ENCODE results near the gene SOS1. TPM values are rescaled to one million over a fixed set of nuclear protein-coding genes. Genes with fewer than 3 reads are reported as not detected.

Gene SOS1
- total RNA-seq, 2 donors from 2014 or later = 35.0 to 54.1 TPM

- Histone ChIP-seq H3K27me3 (replicated peaks; ENCODE audit: insufficient read depth) (no peaks in the 10 kb centered on the region), H3K9me3 (no peaks in the 10 kb centered on the region), H3K27ac (no peak overlapping the region), H3K36me3 (no peaks in the 10 kb centered on the region), H3K4me3 (no peak overlapping the region), H3K4me1 (replicated peaks) (no peaks in the 10 kb centered on the region)
- TF ChIP-seq POLR2A (IDR thresholded peaks at IDR 0.05) (no peak), POLR2AphosphoS5 (IDR thresholded peaks at IDR 0.05) (no peak)
- TF ChIP-seq, protein P1, sequence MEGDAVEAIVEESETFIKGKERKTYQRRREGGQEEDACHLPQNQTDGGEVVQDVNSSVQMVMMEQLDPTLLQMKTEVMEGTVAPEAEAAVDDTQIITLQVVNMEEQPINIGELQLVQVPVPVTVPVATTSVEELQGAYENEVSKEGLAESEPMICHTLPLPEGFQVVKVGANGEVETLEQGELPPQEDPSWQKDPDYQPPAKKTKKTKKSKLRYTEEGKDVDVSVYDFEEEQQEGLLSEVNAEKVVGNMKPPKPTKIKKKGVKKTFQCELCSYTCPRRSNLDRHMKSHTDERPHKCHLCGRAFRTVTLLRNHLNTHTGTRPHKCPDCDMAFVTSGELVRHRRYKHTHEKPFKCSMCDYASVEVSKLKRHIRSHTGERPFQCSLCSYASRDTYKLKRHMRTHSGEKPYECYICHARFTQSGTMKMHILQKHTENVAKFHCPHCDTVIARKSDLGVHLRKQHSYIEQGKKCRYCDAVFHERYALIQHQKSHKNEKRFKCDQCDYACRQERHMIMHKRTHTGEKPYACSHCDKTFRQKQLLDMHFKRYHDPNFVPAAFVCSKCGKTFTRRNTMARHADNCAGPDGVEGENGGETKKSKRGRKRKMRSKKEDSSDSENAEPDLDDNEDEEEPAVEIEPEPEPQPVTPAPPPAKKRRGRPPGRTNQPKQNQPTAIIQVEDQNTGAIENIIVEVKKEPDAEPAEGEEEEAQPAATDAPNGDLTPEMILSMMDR (IDR thresholded peaks at IDR 0.05) = no peak
- DNase-seq (ENCODE audit: low spot score) = no peak
- intact Hi-C loops (cut with DNase I) = no loop called here
- WGBS = 92% methylated on average over 3 of the region's 3 CpGs
Measured at GRCh38 chr2:38978908-38979307, 141.9 kb downstream of the SOS1 start.

DNA sequence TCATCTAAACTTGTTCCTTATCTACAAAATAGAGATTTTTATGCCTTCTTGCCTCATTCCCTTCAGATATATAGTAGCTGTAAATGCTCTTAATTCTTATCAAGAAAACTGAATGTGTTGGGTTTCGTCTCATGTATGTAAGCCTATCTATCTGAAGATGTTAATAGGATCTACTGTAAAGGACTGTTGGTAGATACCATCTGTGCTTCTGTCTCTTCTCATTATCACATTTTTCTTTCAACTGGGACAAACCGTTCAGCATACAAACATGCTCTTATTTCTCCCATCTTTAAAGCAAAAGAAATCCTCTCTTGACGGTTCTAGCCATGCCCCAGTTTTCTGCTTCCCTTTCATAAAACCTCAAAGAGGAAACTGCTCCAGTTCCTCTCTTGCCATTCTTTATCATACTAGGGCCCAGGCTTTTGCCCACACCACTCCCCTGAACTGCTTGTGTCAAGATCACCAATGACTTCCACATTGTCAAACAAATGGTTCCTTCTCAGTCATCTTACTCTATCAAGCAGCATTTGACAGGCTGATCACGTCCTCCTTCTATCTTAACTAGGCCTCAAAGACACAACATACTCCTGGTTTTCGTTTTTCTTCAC lies 142.5 kb downstream of the SOS1 start:
- WGBS = 72% methylated on average over 5 of the region's 5 CpGs
- intact Hi-C loops (cut with DNase I) = no loop called here
- Histone ChIP-seq H3K9me3 (no peaks in the 10 kb centered on the region), H3K27ac (no peak overlapping the region), H3K4me1 (replicated peaks) (no peaks in the 10 kb centered on the region), H3K4me3 (no peak overlapping the region), H3K27me3 (replicated peaks; ENCODE audit: insufficient read depth) (no peaks in the 10 kb centered on the region), H3K36me3 (no peaks in the 10 kb centered on the region)
- no peak for DNase-seq (ENCODE audit: low spot score)
- TF ChIP-seq, protein P1 (IDR thresholded peaks at IDR 0.05) = no peak
- TF ChIP-seq POLR2A (IDR thresholded peaks at IDR 0.05) (no peak), POLR2AphosphoS5 (IDR thresholded peaks at IDR 0.05) (no peak)

DNA sequence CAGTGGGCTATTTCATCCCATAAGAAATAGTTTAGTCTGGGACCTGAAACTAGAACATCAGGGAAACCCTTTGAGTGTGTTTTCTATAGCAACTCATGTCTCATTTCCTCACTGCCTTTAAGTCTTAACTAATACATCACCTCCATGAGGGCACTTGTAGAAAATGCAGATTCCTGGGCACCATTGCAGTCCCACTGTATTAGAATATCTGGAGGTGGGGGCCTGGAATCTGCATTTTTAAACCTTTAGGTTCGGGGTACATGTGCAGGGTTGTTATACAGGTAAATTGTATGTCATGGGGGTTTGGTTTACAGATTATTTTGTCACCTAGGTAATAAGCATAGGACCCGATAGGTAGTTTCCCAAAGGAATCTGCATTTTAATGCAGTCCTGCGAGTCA lies 143.8 kb downstream of the SOS1 start:
- H3K4me3 ChIP-seq = no peak overlapping the region
- intact Hi-C loops (cut with DNase I) = no loop called here
- no peak for DNase-seq (ENCODE audit: low spot score)
- H3K27ac ChIP-seq = no peak overlapping the region
- 96% methylated on average over 3 of the region's 3 CpGs for WGBS
- H3K9me3 ChIP-seq = no peaks in the 10 kb centered on the region
- H3K4me1 ChIP-seq (replicated peaks) = no peaks in the 10 kb centered on the region
- no peaks in the 10 kb centered on the region for H3K27me3 ChIP-seq (replicated peaks; ENCODE audit: insufficient read depth)
- H3K36me3 ChIP-seq = no peaks in the 10 kb centered on the region
- TF ChIP-seq, protein P1 (IDR thresholded peaks at IDR 0.05) = no peak
- no peak for TF ChIP-seq POLR2AphosphoS5 (IDR thresholded peaks at IDR 0.05)
- no peak for TF ChIP-seq POLR2A (IDR thresholded peaks at IDR 0.05)

DNA sequence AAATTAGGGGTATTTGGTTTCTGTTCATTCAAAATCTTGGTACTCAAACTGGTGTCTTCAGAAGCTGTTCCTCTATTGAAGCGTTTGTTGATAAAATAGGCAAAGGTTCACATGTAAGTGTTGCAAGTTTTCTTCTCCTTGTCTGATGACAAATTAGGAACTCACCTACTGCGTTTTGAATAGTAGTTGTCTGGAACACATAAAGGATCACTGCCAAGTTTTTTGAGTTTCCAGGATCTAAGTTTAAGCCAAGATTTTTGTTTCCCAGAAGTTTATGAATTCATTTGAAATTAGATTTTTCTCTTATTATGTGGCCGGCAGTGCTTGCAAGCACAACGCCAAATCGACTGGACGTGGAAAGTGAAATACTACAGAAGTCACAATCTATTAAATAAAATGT lies 145.8 kb downstream of the SOS1 start:
- Histone ChIP-seq H3K9me3 (no peaks in the 10 kb centered on the region), H3K36me3 (no peaks in the 10 kb centered on the region), H3K27ac (no peak overlapping the region), H3K4me3 (no peak overlapping the region), H3K4me1 (replicated peaks) (no peaks in the 10 kb centered on the region), H3K27me3 (replicated peaks; ENCODE audit: insufficient read depth) (no peaks in the 10 kb centered on the region)
- no peak for TF ChIP-seq POLR2AphosphoS5 (IDR thresholded peaks at IDR 0.05)
- TF ChIP-seq, protein P1 (IDR thresholded peaks at IDR 0.05) = no peak
- no peak for TF ChIP-seq POLR2A (IDR thresholded peaks at IDR 0.05)
- intact Hi-C loops (cut with DNase I) = no loop called here
- DNase-seq (ENCODE audit: low spot score) = no peak
- WGBS = 17% methylated on average over 6 of the region's 6 CpGs

DNA sequence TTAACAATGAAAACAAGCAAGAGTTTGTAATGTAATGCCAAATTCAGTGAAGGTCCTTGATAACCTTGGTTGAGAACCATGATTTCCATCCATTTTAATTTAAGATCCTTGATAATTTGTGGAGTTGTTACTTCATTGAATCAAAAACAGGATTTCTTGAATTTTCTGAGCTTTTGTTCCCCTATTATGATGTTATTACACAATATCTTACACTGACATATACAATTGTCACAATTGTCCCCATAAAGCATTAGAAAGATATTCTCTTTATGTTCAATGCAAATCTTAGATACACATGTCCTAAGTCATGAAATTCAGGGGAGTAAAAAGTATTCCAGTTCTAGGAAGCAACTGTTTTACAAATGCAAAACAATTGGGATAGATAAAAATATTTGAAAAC lies 147.6 kb downstream of the SOS1 start:
- H3K36me3 ChIP-seq = no peaks in the 10 kb centered on the region
- no peaks in the 10 kb centered on the region for H3K4me1 ChIP-seq (replicated peaks)
- intact Hi-C loops (cut with DNase I) = no loop called here
- H3K9me3 ChIP-seq = no peaks in the 10 kb centered on the region
- H3K27me3 ChIP-seq (replicated peaks; ENCODE audit: insufficient read depth) = no peaks in the 10 kb centered on the region
- no peak overlapping the region for H3K27ac ChIP-seq
- TF ChIP-seq POLR2A (IDR thresholded peaks at IDR 0.05) = no peak
- TF ChIP-seq, protein P1 (IDR thresholded peaks at IDR 0.05) = no peak
- TF ChIP-seq POLR2AphosphoS5 (IDR thresholded peaks at IDR 0.05) = no peak
- H3K4me3 ChIP-seq = no peak overlapping the region
- no peak for DNase-seq (ENCODE audit: low spot score)

All from prostate gland (tissue), 2 donors.